Activated naive CD8-positive, alpha-beta T cell (primary cell): Measurements from ENCODE around the gene AHR.
"Not testable (repeated sequence)": the region's sequence is repeated elsewhere in the genome, so short reads cannot be mapped to it uniquely, and the experiment has no call there.

Experiments used
- H3K27ac Mint-ChIP-seq: one replicate; pipeline ENCODE4 v1.8.0; 2021; ENCODE audit warnings: mixed read lengths
- H3K27me3 Mint-ChIP-seq: one replicate; pipeline ENCODE4 v1.8.0; 2021; ENCODE audit warnings: mixed read lengths
- H3K36me3 Mint-ChIP-seq: one replicate; pipeline ENCODE4 v1.8.0; 2021; ENCODE audit warnings: mixed read lengths
- H3K4me1 Mint-ChIP-seq: one replicate; pipeline ENCODE4 v1.8.0; 2021; ENCODE audit warnings: low read depth, mixed read lengths
- H3K4me3 Mint-ChIP-seq: one replicate; pipeline ENCODE4 v1.8.0; 2021; ENCODE audit warnings: mild to moderate bottlenecking, mixed read lengths
- H3K9me3 Mint-ChIP-seq: one replicate; pipeline ENCODE4 v1.8.0; 2021; ENCODE audit warnings: low read depth, mixed read lengths

Gene AHR

GRCh38 chr7:17342756-17343155, 44.3 kb downstream of the AHR start:
- H3K4me1 Mint-ChIP-seq, result peaks cover 13% of the 10 kb centered on the region
- no peaks in the 10 kb centered on the region for H3K9me3 Mint-ChIP-seq
- peaks cover 24% of the 10 kb centered on the region for H3K36me3 Mint-ChIP-seq
- no peaks in the 10 kb centered on the region for H3K27me3 Mint-ChIP-seq
- H3K27ac Mint-ChIP-seq, result no peak overlapping the region
- no peak overlapping the region for H3K4me3 Mint-ChIP-seq

DNA sequence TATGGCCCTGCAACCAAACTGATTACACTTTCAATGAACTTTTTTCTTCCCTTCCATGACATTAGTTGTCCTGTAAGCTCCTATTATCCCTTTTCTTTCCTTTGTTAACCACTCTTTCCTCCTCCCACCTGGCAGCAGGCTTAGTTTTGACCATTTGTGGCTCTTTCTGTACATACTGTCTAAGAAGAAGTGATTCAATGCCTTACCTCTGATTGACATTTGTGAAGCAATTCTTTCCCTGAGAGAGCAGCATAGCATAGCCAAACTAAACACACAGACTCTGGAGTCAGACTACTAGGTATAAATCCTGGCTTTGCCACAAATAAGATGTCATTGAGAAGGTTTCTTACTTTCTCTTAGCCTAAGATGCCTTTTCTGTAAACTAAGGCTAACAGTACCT, 48.9 kb downstream of the AHR start:
- H3K27me3 Mint-ChIP-seq, result no peaks in the 10 kb centered on the region
- H3K9me3 Mint-ChIP-seq, result peaks cover 4% of the 10 kb centered on the region
- H3K4me1 Mint-ChIP-seq, result peaks cover 6% of the 10 kb centered on the region
- H3K4me3 Mint-ChIP-seq, result no peak overlapping the region
- H3K36me3 Mint-ChIP-seq, result peaks cover 39% of the 10 kb centered on the region
- no peak overlapping the region for H3K27ac Mint-ChIP-seq

DNA sequence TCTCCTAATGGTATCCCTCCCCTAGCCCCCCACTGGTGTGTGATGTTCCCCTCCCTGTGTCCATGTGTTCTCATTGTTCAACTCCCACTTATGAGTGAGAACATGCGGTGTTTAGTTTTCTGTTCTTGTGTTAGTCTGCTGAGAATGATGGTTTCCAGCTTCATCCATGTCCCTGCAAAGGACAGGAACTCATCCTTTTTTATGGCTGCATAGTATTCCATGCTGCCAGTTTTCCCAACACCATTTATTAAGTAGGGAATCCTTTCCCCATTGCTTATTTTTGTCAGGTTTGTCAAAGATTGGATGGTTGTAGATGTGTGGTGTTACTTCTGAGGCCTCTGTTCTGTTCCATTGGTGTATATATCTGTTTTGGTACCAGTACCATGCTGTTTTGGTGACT, 50.5 kb downstream of the AHR start:
- peaks cover 34% of the 10 kb centered on the region for H3K36me3 Mint-ChIP-seq
- H3K9me3 Mint-ChIP-seq, H3K27ac Mint-ChIP-seq, H3K4me3 Mint-ChIP-seq, H3K4me1 Mint-ChIP-seq, H3K27me3 Mint-ChIP-seq: not testable (repeated sequence)

- not testable (repeated sequence) for H3K27me3 Mint-ChIP-seq, H3K9me3 Mint-ChIP-seq, H3K4me1 Mint-ChIP-seq, H3K27ac Mint-ChIP-seq, H3K4me3 Mint-ChIP-seq
- peaks cover 32% of the 10 kb centered on the region for H3K36me3 Mint-ChIP-seq
These were observed 51.9 kb downstream of the AHR start for GRCh38 chr7:17350321-17350720.

GRCh38 chr7:17353650-17354419, 55.4 kb downstream of the AHR start:
- H3K9me3 Mint-ChIP-seq, H3K27me3 Mint-ChIP-seq, H3K4me3 Mint-ChIP-seq, H3K27ac Mint-ChIP-seq, H3K4me1 Mint-ChIP-seq: not testable (repeated sequence)
- peaks cover 21% of the 10 kb centered on the region for H3K36me3 Mint-ChIP-seq

DNA sequence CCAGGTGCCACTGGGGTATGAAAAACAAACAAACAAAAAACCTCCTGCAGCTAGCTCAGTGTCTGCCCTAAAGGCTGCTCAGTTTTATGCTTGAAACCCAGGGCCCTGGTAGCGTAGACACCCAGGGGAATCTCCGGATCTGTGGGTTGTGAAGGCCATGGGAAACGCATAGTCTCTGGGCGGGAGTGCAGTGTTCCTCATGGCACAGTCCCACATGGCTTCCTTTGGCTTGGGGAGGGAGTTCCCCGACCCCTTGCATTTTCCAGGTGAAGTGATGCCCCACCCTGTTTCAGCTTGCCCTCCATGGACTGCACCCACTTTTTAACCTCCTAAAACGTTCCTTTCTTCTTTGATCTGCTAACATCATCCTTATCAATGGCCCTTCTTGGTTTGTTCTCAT, 56.0 kb downstream of the AHR start:
- H3K36me3 Mint-ChIP-seq, result peaks cover 17% of the 10 kb centered on the region
- H3K4me3 Mint-ChIP-seq, result no peak overlapping the region
- peaks cover 4% of the 10 kb centered on the region for H3K9me3 Mint-ChIP-seq
- H3K4me1 Mint-ChIP-seq, result no peaks in the 10 kb centered on the region
- H3K27me3 Mint-ChIP-seq, result no peaks in the 10 kb centered on the region
- H3K27ac Mint-ChIP-seq, result no peak overlapping the region

DNA sequence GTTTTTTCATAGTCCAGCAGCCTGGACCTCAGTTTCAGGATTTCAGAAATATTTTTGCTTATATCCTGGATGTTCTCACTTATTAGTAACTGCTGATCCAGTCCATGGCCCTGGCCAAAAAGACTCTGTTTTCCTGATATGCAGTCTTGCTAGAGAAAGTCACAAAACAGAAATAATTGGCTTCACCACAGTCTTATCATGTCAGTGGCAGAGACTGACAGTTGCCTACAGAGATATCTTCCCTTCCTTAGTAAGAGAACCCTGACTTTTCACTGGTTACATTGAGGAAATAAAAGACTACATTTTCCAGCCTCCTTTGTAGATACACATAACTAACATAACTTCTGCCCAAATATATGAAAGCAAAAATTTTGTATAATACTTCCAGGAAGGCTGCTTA, 56.6 kb downstream of the AHR start:
- Mint-ChIP-seq H3K27ac (no peak overlapping the region), H3K27me3 (no peaks in the 10 kb centered on the region), H3K4me3 (no peak overlapping the region), H3K4me1 (no peaks in the 10 kb centered on the region), H3K36me3 (peaks cover 17% of the 10 kb centered on the region), H3K9me3 (peaks cover 4% of the 10 kb centered on the region)

GRCh38 chr7:17357952-17358351, 59.5 kb downstream of the AHR start:
- Mint-ChIP-seq H3K27ac (no peak overlapping the region), H3K36me3 (peaks cover 3% of the 10 kb centered on the region), H3K27me3 (no peaks in the 10 kb centered on the region)

GRCh38 chr7:17359610-17360009, 61.2 kb downstream of the AHR start:
- Mint-ChIP-seq H3K27ac (no peak overlapping the region), H3K4me3 (no peak overlapping the region), H3K36me3 (no peaks in the 10 kb centered on the region), H3K9me3 (no peaks in the 10 kb centered on the region), H3K4me1 (no peaks in the 10 kb centered on the region), H3K27me3 (no peaks in the 10 kb centered on the region)

More at GRCh38 chr7:17357952-17358351, 59.5 kb downstream of the AHR start:
- no peaks in the 10 kb centered on the region for H3K9me3 Mint-ChIP-seq
- no peaks in the 10 kb centered on the region for H3K4me1 Mint-ChIP-seq
- no peak overlapping the region for H3K4me3 Mint-ChIP-seq

DNA sequence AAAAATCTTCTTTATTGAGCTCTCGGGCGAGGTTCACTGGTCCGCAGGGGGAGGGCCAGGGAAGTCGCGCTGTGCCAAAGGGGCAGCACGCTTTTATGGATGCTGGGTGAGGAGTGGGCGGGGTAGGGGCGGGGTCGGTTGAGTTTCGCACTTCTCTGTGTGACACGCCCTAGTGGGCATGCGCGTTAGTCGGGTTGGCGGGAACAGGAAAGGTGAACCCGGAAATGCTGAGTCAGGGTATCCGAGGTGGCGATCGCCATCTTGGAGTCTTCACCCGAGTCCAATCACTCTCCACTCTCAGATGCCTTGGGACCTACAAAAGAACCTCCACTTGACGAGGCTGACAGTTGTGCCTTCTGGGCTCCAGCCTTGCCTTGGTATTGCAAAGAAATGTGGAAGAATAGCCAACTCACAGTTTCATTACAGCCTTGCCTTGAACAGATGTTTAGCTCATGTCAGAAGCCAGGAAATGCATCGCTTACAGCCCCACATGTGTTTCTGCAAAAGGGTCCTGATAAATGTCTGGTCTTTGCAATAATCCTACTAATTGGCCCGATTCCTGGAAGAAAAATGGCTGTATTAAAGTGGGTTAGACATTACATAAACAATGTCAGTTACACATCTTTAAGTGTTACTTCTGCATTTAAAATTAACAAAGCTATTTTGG, 64.1 kb downstream of the AHR start:
- no peak overlapping the region for H3K4me3 Mint-ChIP-seq
- no peak overlapping the region for H3K27ac Mint-ChIP-seq
- peaks cover 5% of the 10 kb centered on the region for H3K4me1 Mint-ChIP-seq
- H3K9me3 Mint-ChIP-seq, result no peaks in the 10 kb centered on the region
- H3K36me3 Mint-ChIP-seq, result no peaks in the 10 kb centered on the region
- no peaks in the 10 kb centered on the region for H3K27me3 Mint-ChIP-seq

GRCh38 chr7:17364671-17365070, 66.2 kb downstream of the AHR start:
- Mint-ChIP-seq H3K36me3 (no peaks in the 10 kb centered on the region), H3K27ac (no peak overlapping the region), H3K4me3 (no peak overlapping the region), H3K9me3 (no peaks in the 10 kb centered on the region), H3K27me3 (peaks cover 1% of the 10 kb centered on the region), H3K4me1 (peaks cover 5% of the 10 kb centered on the region)

GRCh38 chr7:17365775-17366174, 67.3 kb downstream of the AHR start:
- no peaks in the 10 kb centered on the region for H3K9me3 Mint-ChIP-seq
- no peak overlapping the region for H3K27ac Mint-ChIP-seq
- H3K36me3 Mint-ChIP-seq, result no peaks in the 10 kb centered on the region
- H3K4me1 Mint-ChIP-seq, result peaks cover 5% of the 10 kb centered on the region
- H3K4me3 Mint-ChIP-seq, result no peak overlapping the region
- H3K27me3 Mint-ChIP-seq, result peaks cover 1% of the 10 kb centered on the region

DNA sequence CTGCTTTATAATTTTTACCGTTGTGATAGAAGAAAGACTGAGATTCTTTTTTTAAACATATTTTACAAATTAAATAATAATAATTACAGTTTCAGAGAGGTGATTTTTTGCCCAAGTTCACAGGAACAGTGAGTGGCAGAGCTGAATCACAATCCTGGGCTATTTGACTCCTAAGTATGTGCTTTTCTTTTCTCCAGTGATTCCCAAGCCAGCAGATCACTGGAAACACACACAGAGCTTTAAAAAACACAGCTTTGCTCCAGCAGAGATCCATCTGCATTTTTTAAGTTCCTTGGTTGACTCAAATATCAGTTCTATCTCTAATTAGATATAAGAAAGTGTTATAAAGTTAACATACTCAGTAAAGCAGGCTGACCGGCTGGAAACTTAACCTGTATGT, 69.0 kb downstream of the AHR start:
- peaks cover 1% of the 10 kb centered on the region for H3K27me3 Mint-ChIP-seq
- H3K27ac Mint-ChIP-seq, result no peak overlapping the region

DNA sequence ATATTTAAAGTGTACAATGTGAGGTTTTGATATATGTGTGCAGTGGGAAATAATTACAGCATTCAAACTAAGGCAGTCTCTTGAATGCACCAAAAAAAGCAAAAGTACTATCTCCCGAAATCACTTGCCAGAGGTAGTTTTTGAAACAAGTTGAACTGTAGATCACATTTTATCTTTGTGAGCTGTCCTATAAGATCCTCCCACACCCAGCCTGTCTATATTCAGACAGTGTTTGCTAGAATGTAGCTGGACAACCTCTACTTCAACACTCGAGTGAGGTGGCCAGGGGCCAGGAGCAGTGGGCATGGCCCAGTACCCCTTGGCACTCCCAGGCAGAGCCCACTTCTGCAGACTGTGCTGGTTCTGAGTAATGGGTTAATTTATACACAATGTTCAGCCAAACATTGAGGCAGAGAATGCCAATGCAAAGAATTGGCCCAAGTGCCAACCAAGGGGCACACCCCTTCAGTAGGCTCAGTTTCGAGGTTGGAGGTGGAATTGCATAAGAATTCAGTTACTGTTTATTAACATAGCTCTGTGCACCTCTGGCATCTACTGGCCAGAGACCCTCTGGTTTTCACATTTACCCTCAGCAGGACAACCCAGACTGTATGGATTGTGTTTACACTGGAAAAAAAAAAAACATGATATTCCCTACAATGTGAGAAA, 70.5 kb downstream of the AHR start:
- Mint-ChIP-seq H3K9me3 (no peaks in the 10 kb centered on the region), H3K27ac (no peak overlapping the region), H3K27me3 (peaks cover 1% of the 10 kb centered on the region), H3K4me3 (no peak overlapping the region), H3K36me3 (no peaks in the 10 kb centered on the region), H3K4me1 (peaks cover 5% of the 10 kb centered on the region)

More for the DNA sequence above, 69.0 kb downstream of the AHR start:
- H3K4me1 Mint-ChIP-seq, result peaks cover 5% of the 10 kb centered on the region
- no peaks in the 10 kb centered on the region for H3K9me3 Mint-ChIP-seq
- H3K4me3 Mint-ChIP-seq, result no peak overlapping the region
- no peaks in the 10 kb centered on the region for H3K36me3 Mint-ChIP-seq

GRCh38 chr7:17369691-17370426, 71.4 kb downstream of the AHR start:
- Mint-ChIP-seq H3K4me3 (no peak overlapping the region), H3K4me1 (peaks cover 5% of the 10 kb centered on the region), H3K9me3 (no peaks in the 10 kb centered on the region), H3K27me3 (peaks cover 1% of the 10 kb centered on the region), H3K36me3 (no peaks in the 10 kb centered on the region), H3K27ac (no peak overlapping the region)
